Activated naive CD4-positive, alpha-beta T cell (primary cell): ENCODE data around the gene ZC3H13.

Experiments used
- DNase-seq, 4 experiments: peaks; one replicate each; lab custom pipeline; 2025; lab: John Stamatoyannopoulos, UW

The ZC3H13 gene

DNA sequence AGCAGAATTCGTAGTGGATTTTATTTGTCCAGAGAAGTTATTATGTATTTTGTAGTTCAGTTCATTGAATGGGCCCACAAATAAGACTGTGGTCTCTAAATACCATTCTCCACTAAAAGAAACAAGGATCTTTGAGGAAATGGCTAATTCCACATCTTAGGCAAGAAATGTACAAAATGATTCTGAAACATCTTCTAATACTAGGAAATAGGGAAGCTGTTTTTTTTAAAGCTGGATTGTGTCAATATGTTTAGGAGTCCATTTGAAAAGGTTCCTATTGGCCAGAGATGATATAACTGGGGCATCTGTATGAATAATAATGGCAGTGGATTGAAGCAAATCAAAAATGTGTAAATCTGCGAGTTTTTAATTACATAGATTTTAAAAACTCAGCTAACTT lies 112.5 kb downstream of the ZC3H13 start:
- DNase-seq, result no peak

GRCh38 chr13:45936621-45937020 lies 115.9 kb downstream of the ZC3H13 start:
- DNase-seq, result no peak

- DNase-seq, result no peak
Observed at GRCh38 chr13:45934283-45934682, 118.3 kb downstream of the ZC3H13 start.

- DNase-seq, result no peak
Observed at GRCh38 chr13:45933203-45933908, 119.2 kb downstream of the ZC3H13 start.

DNA sequence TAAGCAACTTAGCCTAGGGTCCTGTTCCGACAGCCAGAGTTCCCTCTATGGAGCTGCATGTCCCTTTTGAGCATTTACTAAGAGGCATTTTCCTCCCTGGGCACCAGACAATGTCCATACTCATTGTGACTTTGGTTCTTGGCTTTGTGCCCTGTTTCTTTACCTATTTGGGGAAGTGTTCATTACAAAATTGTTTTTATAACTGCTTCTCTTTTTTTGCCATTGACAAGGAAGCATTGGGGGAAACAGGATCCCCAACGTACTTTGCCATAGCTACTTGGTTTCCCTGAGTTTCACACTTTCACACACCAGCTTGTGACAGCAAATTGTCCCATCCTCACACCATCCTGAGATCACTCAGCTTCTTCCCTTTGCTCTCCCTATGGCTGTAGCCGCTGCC lies 119.9 kb downstream of the ZC3H13 start:
- DNase-seq, result no peak

DNA sequence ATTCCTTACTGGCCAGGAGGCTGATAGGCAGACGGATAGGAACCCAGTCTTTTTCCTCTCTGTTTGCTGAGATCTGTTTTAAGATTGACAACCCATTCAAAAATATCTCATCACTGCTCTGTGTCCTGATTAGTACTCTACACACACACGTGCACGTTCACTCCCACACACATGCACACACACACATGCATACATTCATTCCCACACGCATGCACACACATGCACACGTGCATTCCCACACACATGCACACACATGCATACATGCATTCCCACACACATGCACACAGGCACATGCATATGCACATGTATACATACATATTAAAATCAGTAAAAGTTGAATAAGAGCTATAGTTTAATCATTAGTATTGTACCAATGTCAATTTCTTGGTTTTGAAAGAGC lies 120.4 kb downstream of the ZC3H13 start:
- DNase-seq, result no peak

- DNase-seq, result no peak
Observed at GRCh38 chr13:45931211-45931610, 121.3 kb downstream of the ZC3H13 start.

DNA sequence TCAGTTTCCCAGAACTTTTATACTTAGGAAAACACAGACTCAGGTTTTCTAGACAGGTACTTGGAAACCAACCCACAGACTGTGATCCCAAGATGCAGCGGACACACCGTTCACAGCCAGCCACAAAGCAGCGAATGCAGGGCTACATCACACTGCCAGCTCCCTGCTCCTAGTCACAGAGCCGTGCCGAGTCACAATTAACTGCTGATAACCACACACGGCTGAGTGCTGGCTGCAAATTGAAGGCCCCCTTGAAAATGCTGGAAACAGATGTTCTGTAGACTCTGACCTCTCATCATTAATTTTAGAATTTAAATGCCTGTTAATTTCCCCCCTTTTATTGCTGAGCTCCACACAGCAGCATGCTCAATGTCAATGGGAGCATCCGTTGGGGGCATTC lies 122.4 kb downstream of the ZC3H13 start:
- DNase-seq, result no peak

- DNase-seq, result no peak
Observed at GRCh38 chr13:45928843-45929242, 123.7 kb downstream of the ZC3H13 start.

DNA sequence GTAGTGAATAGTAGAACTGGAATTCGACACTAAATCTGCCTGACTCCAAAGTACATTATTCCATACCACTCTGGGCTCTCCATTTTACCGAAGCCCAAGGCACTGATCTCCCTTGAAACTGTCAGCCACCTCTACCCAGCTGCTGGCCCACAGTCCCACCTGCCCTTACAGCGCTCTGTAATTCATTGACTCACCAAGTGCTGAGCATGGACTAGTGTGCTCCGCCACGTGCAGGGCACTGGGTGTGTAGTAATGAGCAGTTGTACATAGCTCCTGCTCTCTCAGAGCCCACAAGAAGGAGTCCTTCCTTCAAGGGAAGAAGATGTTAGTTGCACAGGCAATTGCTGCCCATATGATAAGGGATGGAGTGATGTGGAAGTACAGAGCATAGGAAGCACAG lies 124.4 kb downstream of the ZC3H13 start:
- DNase-seq, result no peak

DNA sequence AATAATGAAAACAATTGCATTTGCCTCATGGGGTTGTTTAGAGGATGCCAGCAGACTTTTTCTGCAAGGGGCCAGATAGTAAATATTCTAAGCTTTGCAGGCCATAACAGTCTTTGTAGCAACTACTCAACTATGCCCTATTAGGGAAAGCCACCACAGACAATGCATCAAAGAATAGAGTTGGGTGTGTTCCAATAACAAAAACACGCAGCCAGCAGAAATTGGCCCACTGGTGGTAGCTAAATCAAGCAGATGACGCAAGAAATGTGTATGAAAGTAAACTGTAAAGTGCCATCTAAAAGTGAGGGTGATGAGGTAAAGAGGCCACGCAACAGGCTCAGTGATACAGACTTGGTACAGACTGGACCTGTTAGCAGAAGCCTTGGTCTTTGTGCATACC lies 125.8 kb downstream of the ZC3H13 start:
- DNase-seq, result no peak

DNA sequence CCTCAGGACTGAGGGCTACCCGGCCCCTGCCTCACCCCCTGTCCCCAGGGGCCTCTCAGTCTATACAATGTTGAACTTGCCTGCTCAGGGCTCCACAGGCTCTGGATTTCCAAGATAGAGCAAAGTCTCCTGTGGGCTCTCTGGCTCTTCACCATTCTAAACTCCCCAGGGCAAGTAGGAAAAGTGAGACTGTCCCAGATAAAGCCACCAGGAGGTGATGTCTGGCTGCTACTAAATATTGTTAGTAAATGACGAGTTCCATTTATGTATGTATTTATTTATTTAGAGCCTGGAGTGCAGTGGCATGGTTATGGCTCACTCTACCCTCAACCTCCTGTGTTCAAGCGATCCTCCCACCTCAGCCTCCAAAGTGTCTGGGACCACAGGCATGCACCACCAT lies 127.4 kb downstream of the ZC3H13 start:
- no peak for DNase-seq

DNA sequence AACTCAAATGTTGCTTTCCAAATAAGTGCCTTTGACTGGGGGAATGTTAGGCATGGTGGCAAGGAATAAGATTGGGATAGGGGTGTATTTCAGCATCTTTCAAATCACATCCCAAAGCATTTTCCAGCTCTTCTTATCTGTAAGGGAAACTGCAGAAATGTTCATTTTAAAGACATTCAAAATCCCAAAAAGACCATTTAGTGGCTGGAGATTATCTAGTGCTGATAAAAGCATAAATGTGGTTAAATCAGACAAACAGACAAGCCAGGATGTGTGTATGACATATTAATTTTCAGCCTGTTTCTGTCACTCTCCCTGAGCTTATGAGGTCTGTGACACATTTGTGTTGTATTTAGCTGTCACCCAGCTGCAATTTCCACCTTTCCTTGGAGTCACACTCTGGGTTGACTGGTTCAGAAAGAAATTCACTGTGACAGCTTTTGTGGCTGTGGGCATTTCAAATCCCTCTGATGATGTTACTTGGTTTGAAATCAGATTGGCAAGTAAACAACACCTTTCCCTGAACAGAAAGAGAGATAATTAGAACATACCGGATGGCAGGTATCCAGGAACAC lies 131.3 kb downstream of the ZC3H13 start:
- DNase-seq, result no peak

DNA sequence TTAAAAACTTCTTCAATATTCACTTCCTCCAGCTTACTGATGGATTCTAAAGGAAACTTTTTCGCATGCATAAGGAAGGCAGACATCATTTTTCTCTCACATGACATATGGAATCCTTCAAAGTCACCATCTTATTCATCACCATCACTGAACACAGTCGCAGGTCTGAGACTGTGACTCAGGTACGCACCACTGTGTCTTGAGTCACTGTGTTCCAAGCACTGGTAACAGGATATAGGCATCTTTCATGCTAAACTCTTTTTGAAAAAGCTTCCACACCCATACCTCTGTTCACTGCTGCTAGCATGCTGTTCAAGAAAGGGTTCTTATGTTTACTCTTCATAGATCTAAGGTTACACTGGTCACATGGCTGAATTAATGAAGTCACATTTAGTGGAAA lies 133.9 kb downstream of the ZC3H13 start:
- no peak for DNase-seq

- DNase-seq, result no peak
Observed at GRCh38 chr13:45917019-45917418, 135.5 kb downstream of the ZC3H13 start.

GRCh38 chr13:45915686-45916439 lies 136.7 kb downstream of the ZC3H13 start:
- DNase-seq, result no peak

- no peak for DNase-seq
Observed at GRCh38 chr13:45909673-45910072, 142.9 kb downstream of the ZC3H13 start.

DNA sequence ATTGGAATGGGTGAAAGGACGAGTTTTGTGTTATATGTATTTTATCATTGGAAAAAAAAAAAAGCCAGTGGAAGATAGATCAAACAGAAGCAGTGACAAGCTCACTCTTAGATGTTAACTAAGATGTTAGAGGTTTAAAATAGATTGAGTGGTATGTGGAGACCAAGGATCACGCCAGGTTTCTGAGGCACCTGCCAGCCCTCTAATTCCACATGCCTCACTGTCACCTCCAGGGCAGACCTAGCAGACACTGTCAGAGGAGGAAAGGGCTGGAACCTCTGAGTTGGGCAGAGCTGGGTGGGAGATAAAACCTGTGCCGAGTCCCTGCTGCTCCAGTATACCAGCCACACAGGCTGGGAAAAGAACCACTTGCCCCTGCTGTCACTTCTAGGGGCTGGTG lies 143.5 kb downstream of the ZC3H13 start:
- no peak for DNase-seq

DNA sequence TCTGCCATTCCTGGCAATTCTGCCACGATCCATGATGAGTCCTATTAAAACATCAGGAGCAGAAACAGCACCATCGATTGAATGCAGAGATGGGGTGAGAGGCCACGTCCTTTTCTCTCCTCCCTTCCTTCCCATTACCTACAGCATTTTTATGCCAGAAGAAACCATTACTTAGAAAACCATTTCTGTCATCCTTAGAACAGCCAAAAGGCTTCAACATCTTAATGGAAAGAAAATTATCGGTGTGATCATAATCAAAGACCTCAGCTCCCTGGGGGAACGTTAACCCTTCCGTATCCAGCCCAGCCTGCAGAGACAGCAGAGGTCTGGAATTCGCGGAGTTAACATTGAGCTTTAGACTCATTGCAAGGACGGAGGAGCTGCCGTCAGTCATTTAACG lies 145.0 kb downstream of the ZC3H13 start:
- DNase-seq, result no peak
